Activated CD8-positive, alpha-beta memory T cell treated with anti-CD3 and anti-CD28 coated beads, Interleukin-2, amount 50 U/mL, for 24 hours (primary cell): ENCODE results near the gene EXOC6B.

Experiments
- DNase-seq: peaks from one replicate; pipeline ENCODE4 v3.0.0-alpha.2; 2020; ENCODE audit errors: extremely low read depth

The EXOC6B gene

GRCh38 chr2:72211777-72212485 lies 613.9 kb downstream of the EXOC6B start:
- no peak for DNase-seq

GRCh38 chr2:72211350-72211749 lies 614.5 kb downstream of the EXOC6B start:
- DNase-seq = no peak

GRCh38 chr2:72210470-72210869 lies 615.4 kb downstream of the EXOC6B start:
- no peak for DNase-seq

GRCh38 chr2:72208225-72208624 lies 617.6 kb downstream of the EXOC6B start:
- no peak for DNase-seq

- DNase-seq = no peak
Observed at GRCh38 chr2:72207334-72207733, 618.5 kb downstream of the EXOC6B start.

GRCh38 chr2:72205504-72205881 lies 620.3 kb downstream of the EXOC6B start:
- no peak for DNase-seq

- no peak for DNase-seq
Observed at GRCh38 chr2:72204786-72205503, 620.9 kb downstream of the EXOC6B start.

GRCh38 chr2:72204156-72204785 lies 621.6 kb downstream of the EXOC6B start:
- DNase-seq = no peak

GRCh38 chr2:72198532-72199241 lies 627.1 kb downstream of the EXOC6B start:
- DNase-seq = no peak

- no peak for DNase-seq
Observed at GRCh38 chr2:72193723-72194122, 632.1 kb downstream of the EXOC6B start.

- no peak for DNase-seq
Observed at GRCh38 chr2:72191441-72191840, 634.4 kb downstream of the EXOC6B start.

- no peak for DNase-seq
Observed at GRCh38 chr2:72185206-72185605, 640.6 kb downstream of the EXOC6B start.

- DNase-seq = no peak
Observed at GRCh38 chr2:72183466-72183865, 642.4 kb downstream of the EXOC6B start.

GRCh38 chr2:72183016-72183415 lies 642.8 kb downstream of the EXOC6B start:
- DNase-seq = no peak

- DNase-seq = no peak
Observed at GRCh38 chr2:72182547-72182946, 643.3 kb downstream of the EXOC6B start.

GRCh38 chr2:72181616-72182015 lies 644.2 kb downstream of the EXOC6B start:
- no peak for DNase-seq

- DNase-seq = no peak
Observed at GRCh38 chr2:72180351-72180750, 645.5 kb downstream of the EXOC6B start.

GRCh38 chr2:72178551-72178950 lies 647.3 kb downstream of the EXOC6B start:
- no peak for DNase-seq

GRCh38 chr2:72176281-72176680 lies 649.6 kb downstream of the EXOC6B start:
- DNase-seq = no peak

- no peak for DNase-seq
Observed at GRCh38 chr2:72175636-72176035, 650.2 kb downstream of the EXOC6B start.

GRCh38 chr2:72173640-72174321 lies 652.1 kb downstream of the EXOC6B start:
- DNase-seq = no peak

GRCh38 chr2:72172478-72172877 lies 653.4 kb downstream of the EXOC6B start:
- DNase-seq = no peak
